Activated CD4-positive, alpha-beta T cell treated with anti-CD3 and anti-CD28 coated beads, Interleukin-2, amount 50 U/mL, for 48 hours (primary cell): ENCODE measurements around the gene TMEM107.

ENCODE experiments used
- DNase-seq, 2 experiments: peaks; one replicate each; pipeline ENCODE4 v3.0.0-alpha.2; 2020

TMEM107 gene

GRCh38 chr17:8148560-8148959 is 27.6 kb downstream of the TMEM107 start:
- DNase-seq: no peak

GRCh38 chr17:8147805-8148404 is 28.3 kb downstream of the TMEM107 start:
- no peak for DNase-seq

GRCh38 chr17:8147141-8147804 is 28.9 kb downstream of the TMEM107 start:
- no peak for DNase-seq

- no peak for DNase-seq
Measured at GRCh38 chr17:8146381-8147140, 29.6 kb downstream of the TMEM107 start.

- DNase-seq: no peak
Measured at GRCh38 chr17:8145811-8146210, 30.4 kb downstream of the TMEM107 start.

- DNase-seq: no peak
Measured at GRCh38 chr17:8144401-8145231, 31.6 kb downstream of the TMEM107 start.

- no peak for DNase-seq
Measured at GRCh38 chr17:8143581-8144400, 32.4 kb downstream of the TMEM107 start.

GRCh38 chr17:8142887-8143580 is 33.1 kb downstream of the TMEM107 start:
- no peak for DNase-seq

- DNase-seq: no peak
Measured at GRCh38 chr17:8142158-8142886, 33.9 kb downstream of the TMEM107 start.

- no peak for DNase-seq
Measured at GRCh38 chr17:8141741-8142140, 34.4 kb downstream of the TMEM107 start.

GRCh38 chr17:8141045-8141444 is 35.1 kb downstream of the TMEM107 start:
- no peak for DNase-seq

- DNase-seq: no peak
Measured at GRCh38 chr17:8140065-8141029, 35.8 kb downstream of the TMEM107 start.

GRCh38 chr17:8138672-8139371 is 37.4 kb downstream of the TMEM107 start:
- peak; percentile 98 for DNase-seq

GRCh38 chr17:8138374-8138671 is 37.9 kb downstream of the TMEM107 start:
- DNase-seq: no peak

- no peak for DNase-seq
Measured at GRCh38 chr17:8137645-8138373, 38.4 kb downstream of the TMEM107 start.

GRCh38 chr17:8133941-8134340 is 42.2 kb downstream of the TMEM107 start:
- no peak for DNase-seq

GRCh38 chr17:8133399-8133798 is 42.8 kb downstream of the TMEM107 start:
- DNase-seq: no peak

- no peak for DNase-seq
Measured at GRCh38 chr17:8131844-8132441, 44.2 kb downstream of the TMEM107 start.
